HG03175 (cell line): Measurements from ENCODE around the gene UNCX.

ENCODE experiments used
- ATAC-seq: cut with Tn5 transposase; IDR thresholded peaks from one replicate; pipeline ENCODE4 v1.9.1; 2021; ENCODE audit warnings: mild to moderate bottlenecking, moderate library complexity; ENCODE audit not compliant: unreplicated experiment

The UNCX gene

DNA sequence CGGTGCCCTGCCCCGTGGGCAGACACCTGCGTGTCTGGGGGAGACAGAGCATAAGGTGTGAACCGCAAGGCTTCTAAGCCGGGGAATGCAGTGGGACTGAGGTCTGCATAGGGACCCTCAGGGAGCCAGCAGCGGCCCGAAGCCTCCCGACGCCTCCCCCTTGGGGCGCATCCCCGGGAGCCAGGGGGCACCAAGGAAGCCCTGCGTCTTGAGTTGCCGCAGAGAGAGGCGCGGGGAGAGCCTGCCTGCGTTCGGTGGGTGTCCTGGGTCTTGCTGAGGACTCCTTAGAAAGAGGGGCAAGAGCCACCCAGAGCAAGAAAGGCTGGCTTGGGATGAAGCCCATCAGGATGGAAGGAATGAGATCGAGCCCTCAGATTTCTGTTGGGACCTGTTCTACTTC is 18.2 kb upstream of the UNCX start:
- no peak for ATAC-seq

DNA sequence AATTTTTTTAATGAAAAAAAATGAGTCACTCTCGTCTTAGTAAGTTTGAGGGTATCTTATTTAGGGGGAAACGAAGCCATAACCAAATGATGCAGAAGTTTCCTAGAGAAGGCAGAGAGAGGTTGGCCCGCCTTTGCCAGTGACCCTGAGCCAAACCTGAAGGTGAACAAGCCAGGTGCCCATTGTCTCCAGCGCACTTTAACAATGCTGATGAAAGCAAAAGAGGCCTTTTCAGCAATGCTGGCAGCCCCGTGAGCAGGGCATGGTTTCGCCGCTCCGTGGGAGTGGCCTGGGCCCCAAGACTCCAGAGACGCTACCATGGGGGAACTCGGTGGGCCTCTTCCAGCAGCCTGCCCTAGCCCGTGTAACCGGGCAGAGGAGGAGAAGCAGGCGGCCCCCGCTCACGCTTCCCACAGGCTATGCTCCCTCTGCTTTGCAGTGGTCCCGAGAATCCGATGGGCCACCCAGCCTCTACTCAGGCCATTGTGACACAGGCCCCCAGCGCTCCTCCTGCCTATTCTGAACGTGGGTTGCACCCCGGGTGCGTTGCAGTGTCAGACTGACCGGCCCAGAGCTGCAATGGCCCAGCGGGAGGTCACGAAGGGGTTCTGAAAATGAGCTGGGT is 14.0 kb upstream of the UNCX start:
- ATAC-seq, result no peak

DNA sequence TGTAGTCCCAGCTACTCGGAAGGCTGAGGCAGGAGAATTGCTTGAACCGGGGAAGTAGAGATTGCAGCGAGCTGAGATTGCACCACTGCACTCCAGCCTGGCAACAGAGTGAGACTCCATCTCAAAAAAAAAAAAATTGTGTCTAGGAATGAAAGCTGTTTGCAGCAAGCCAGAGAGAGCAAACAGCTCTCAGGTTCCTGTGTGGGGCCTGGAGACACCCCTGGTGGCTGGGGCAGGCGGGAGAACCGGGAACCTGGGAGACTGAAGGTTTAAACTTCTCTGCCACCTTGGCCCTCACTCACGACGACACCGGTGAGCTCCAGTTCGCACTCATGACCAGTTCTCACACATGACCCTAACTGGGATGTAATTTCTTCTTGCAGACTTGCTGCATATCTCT is 13.2 kb upstream of the UNCX start:
- no peak for ATAC-seq

DNA sequence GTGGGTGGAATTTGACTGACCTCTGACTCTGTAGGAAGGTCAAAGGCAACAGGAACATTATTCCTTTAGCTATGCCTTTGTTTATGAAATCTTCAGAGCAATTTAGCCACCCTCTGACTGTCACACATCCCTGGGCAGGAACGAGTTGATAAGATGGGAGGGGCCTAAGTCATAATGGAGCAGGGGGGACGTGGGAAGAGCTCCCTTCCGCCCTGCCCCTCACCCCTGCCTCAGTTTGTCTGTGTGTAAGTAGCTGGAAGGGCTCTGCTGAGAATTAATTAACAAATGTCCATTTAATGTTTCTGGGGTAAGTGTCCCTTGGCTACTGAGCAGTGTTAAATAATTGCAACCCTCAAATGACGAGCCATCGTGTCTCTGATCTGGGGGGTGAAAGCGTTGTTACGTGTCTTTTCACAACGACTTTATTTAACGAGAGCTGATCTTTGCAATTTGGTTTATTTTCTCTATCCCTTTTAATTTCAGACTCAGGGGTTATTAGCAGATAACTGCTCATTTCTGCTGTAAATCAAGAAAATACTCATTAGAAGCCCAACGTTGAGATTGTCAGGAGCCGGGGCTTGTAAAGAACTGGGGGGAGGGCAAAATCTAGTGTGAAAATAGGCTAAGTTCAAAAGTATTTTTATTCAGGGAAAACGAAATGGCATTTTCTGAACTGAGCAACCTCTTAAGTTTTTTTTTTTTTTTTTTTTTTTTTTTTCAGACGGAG is 12.5 kb upstream of the UNCX start:
- ATAC-seq, result no peak

DNA sequence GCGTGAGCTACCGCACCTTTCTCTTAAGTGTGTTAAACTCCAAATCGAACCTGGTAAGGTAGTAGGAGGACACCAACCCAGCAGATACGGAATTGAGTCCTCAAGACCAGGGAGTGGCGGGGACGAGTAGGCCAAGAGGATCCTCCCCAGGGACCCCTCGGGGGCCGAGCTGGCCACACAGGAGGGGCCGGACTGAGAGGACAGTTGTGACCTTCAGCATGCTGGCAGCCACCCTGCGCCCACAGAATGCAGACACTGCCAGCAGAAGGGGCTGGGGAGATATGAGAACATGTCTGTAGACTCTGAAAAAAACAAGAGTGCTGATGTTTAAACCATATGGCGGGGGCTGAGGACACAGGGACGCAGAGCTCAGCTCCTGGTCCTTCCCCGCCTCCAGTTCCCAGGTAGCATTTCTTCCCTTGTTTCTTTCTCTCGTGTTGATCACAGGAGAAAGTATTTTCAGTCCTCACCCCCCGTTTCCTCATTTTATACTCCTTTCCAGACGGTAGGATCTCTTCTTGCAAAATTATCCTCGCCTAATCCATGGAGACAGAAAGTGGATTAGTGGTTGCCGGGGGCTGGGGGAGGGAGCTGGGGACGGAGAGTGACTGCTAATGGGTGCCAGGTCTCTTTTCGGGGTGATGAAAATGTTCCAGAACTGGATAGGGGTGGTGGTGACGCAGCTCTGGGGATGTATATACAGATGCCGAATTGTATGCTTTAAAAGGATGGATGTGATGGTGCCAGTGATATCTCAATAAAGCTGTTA is 11.5 kb upstream of the UNCX start:
- ATAC-seq, result no peak

DNA sequence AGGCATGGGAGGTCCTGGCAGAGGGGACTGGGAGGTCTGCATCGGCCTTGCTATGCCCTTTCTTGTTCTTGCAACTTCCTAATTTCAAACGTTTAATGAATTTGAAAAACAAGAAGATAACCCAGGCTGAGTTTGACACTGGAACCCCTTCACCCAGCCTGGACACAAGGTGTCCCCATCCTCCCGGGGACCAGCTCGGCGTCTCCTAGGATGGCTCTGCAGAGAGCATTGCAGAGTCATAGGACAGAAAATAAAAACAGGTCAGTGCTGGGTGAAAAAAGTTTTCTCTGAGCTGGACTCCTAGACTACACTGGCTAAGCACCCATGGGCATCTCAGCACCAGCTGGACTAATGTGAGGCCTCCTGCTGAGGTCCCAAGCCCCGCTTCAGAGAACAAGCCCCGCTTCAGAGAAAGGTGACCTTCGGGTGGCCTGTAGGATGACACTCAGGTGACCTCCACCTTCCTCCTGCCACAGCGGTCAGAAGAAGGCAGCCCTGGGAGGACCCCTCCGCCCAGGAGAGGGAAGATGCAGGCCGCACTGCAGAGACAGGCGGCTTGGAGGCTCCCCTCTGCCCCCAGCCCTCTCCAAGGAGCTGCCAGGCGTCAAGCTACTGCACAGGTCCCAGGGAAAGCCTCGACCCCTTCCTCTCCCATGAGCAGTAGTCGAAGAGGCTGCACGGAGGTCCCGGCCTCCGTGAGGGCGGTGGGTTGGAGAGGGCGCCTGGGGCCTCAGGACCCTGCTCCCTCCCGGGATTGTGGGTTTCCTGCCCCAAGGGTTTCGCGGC is 9.3 kb upstream of the UNCX start:
- ATAC-seq, result no peak

DNA sequence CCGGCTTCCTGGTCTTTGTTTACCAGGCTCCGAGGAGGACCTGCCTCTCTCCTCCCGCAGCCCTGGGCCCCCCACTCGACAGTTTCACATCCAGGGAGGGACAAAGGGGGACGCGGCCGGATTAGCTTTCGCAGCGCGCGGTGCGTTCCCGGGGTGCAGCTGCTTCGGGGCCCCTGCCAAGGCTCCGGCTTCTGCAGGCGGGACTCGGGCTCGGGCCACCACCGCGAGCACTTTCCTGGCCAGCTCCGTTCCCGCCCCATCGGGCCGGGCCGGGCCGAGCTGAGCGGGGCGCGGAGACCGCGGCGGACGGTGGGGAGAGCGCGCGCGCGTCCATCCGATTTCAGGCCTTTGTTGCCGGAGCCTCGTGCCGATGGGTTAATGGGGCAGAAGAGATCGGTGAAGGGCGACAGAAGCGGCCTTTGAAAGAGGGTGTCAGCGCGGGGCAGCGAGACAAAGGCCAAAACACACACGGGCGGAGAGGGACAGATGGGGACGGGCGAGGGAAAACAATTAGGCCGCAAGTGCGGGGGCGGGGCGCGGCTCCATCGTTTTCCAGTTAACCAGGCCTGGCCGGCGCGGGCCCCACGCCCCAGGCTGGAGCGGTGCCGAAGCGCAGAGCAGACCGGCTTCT is 8.5 kb upstream of the UNCX start:
- no peak for ATAC-seq

DNA sequence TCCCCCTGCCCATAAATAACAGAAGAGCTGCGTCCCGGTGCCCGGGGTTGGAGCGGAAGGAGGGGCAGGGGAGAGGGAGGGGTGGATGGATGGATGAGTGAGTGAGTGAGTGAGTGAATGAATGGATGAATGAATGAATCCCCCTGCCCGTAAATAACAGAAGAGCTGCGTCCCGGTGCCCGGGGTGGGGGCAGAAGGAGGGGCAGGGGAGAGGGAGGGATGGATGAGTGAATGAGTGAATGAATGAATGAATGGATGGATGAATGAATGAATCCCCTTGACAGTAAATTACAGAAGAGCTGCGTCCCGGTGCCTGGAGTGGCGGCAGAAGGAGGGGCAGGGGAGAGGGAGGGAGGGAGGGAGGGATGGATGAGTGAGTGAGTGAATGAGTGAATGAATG is 7.6 kb upstream of the UNCX start:
- no peak for ATAC-seq

DNA sequence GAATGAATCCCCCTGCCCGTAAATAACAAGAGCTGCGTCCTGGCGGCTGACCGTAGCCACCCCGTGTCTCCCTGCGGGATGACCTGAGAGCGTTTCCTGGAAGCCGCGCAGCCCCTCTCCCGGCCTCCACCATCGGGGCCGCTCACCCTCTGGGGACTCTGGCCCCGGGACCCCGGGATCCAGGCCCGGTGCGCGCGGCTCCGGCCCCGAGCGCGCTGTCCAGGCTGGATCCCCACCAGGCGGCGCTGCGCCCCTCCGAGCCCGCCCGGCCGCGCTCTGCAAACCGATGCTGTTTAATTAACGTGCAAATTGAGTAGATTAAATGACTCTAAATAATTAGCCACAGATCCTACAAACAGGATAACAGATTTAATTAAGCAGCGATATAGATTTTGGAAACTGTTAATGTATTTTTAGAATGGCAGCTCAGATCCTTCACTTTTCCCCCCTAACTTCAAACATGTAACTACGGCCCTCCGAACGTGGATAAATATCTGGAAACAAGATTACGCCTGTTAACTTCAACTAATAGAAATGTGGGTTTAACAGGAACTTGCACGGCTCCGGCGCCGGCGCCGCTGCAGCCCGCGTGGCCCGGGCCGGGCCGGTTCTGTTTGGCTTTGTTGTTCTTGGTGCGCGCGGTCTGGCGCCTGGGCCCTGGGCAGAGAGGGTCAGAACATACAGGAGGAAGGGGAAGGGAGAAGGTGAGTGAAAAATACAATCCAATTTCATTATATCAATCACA is 7.1 kb upstream of the UNCX start:
- ATAC-seq, result no peak

DNA sequence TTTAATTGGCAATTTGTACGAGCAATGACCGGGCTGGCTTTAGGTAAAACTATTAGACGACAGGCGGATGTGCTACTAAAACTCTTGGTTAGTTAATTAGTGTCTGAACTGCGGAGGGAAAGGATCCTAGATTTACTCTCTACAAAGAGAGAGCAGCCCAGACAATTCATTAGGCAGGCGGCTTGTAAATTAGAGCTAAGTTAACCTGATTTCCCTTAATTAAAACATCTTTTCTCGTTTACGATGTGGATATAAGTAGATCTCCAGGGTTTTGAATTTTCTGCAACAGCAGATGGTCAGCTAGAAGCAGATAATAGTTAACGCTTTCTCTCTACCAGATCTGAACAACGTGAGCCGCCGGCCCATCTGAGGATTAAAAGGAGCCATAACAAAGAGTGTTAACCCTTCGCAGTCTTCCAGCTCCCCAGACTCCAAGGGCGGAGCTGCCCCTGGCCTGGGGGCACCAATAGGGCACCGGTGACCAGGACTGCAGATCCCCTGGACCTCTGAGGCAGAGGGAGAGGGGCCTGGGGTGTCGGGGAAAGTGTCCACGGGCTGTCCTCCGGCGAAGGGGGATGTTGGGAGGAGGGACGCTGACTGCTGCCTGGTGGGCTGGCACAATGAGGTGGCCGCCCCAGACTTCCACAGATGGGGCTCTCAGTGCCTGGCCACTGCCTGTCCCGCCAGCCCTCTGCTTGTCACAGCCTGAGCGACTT is 6.3 kb upstream of the UNCX start:
- ATAC-seq, result no peak

DNA sequence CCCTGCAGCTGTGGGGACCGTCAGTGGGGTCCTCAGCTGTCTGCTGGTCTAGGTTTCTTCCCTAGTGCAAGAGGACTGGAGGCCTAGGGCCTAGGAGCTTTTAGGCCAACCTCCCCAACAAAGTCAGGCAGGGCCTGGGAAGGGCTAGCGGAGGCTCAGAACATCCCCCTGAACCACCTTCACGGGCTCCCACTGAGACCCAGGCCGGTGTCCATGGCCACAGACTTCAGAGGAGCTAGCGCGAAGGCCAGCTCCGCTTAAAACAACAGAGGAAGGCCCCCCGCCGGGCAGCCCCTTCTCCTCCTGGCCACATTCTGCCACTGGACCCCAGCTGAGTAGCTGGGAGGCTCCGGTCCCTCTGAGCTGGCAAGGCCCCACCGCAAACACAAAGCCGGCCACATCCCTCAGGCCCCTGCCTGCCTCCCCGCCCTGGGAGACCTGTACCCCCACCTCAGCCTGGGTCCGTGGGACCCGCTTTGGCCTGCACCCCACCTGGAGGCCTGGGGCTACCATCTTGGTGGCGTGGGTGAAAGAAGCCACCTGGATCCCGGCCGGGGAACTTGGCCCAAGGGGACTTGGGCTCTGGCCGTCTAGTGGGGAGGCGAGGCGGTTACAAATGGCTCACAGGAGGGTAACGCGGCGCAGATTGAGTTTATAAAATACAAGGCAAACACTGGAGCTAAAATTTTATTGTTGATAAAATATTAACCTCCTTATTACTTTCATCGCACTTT is 5.4 kb upstream of the UNCX start:
- no peak for ATAC-seq

DNA sequence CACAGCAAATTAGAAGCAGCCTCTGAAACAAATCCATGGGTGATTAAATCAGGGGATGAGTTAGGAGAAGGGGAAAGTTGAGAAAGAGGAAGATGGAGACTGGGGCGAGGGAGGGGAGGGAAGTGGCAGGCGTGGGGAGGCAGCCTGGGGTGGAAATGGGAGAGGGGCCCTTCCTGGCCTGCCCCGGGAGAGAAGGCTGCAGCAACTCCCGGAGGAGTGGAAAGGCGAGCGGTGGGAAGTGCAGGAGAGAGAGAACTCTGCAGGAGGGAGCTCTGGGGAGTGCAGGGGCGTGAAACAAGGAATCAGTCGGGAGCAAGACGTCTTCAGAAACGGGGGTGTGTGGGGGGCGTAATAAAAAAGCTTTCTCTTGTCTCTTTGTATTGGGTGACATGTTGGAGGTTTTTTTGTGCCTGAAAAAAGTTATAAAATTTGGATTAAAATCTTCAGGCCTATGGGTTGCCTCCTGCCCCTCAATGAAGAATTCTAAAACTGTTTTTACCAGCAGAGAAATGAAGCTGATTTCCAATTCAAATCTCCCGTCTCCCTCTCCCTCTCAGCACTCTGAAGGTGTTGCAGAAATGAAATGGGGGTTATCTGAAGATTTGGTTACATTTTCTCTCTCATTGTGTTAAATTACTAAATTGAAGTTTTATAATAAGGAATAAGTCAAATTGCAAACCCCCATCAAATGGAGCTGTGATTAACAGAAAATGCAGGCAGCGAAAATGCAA is 4.7 kb upstream of the UNCX start:
- ATAC-seq, result no peak

DNA sequence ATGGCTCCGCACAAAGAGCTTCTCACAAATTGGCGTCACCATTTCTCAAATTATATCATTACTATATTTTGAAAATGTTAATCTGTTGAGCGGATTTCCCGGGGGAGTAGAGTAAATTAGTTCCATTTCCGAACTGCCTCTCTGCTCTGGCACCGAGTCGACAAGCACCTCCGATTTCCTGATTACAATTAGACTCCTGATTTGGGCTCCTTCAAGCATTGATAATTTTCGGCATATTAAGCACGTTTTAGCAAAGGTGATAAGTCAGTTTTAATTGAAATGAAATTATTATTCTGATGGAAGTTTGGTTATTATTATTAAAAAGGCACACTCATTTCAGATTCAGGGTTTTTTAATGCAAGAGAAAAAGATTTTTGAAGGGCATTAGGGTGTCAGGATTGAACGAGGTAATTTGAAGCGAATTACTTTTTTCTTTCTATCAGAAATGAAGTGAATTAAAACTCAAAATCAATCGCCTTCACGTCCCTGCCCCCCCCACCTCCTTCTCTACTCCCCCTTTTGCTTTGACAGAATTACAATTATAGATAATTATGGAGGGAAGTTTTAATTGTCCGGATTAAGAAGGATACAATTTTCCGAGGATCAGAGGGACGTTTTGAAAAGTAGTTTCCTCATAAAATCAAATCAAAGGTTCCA is 4.0 kb upstream of the UNCX start:
- no peak for ATAC-seq

DNA sequence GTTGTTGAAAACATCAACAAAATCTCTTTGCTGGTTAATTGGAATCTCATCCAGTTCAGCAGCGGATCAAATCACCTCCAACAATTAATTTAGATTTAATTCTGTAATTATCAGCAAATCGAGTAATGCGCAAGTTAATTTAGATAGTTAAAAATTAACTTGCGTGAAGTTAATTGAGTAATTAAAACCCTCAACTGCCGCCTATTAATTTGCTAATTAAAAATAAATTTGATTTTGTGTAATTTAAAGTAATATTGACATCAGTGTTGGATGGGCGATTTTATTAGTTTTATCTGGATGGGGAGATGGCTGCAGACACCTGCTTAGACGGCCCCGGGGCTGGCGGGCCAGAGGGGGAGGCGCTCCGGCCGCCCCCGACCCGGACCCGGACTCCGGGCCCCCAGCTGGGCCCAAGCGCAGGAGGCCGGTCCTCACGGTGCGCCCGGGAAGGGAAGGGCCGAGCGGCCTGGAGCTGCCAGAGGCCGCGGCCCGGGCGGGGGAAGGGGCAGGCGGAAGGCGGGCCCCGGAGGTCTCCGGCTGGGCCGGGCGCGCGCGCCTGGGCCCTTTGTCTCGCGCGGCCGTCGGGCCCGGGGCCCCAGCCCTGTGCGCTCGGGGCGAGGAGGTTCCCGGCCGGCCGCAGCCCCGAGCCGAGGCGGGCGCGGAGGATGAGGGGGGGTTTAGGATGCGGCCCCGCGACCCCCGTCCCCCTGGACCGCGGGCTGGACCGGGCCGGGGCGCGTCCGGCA is 3.3 kb upstream of the UNCX start:
- no peak for ATAC-seq

DNA sequence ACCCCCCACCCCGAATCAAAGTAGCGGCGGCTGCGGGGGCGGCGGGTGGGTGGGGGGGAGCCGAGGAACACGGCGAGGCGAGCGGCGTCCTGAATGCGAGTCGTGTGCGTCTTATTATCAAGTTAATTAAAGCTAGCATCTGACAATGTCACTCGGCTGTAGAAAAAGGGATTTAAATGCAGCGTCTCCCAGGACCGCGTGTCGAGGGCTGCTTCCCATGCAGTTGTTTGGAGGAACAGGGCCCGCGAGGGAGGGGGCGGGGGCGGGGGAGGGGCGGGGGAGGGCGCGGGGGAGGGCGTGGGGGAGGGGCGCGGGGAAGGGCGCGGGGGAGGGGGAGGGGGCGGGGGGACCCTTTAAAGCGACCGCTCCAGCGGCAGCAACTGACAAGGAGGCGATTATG is 2.7 kb upstream of the UNCX start:
- no peak for ATAC-seq

DNA sequence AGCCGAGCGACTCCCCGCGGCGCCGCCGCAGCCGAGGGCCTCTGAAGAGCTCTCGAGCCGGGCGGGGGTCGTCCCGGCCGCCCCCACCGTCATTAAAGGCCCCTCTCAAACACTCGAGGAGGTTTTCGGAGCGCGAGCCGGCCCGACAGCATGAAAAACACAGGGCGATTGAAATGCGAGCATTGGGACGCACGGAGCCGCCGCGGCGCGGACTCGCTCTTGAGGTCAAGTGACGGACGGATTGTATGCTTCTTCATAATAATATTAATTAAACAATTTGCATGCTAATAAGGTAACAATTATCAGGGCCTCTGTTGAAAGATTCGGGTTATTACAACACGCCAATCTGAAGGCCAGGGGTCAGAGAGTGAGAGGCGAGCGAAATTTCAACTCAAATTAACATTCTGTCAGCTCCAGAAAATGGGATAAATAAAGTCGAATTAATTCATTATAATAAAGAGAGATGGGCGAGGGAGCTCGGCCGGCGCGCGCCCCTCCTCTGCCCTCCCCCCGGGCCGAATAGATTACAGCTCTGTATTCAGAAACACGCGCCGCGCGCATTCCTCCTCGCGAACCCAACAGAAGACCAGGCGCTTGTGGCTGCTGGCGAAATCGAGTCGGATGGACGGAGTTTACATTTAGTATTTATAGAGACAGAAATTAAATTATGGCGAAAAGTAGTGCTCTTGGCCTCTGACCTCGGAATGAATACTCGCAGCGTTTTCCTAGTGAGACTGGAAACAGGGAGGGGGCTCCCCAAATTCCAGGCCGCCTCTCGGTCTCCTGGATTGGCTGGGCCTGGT is 2.1 kb upstream of the UNCX start:
- ATAC-seq, result no peak
